Measurements from ENCODE around the gene NDRG4. TPM values are rescaled to one million over a fixed set of nuclear protein-coding genes. Genes with fewer than 3 reads are reported as not detected.

The NDRG4 gene
- total RNA-seq, 1 donor from 2014 or later: 128 TPM

- intact Hi-C loops (cut with DNase I): loop anchor here (10.0 kb wide), 2 partner anchors 125 to 225 kb away; partner anchors contain the start of gene GOT2
- no peak overlapping the region for H3K4me3 ChIP-seq
- H3K27ac ChIP-seq: no peak overlapping the region
- DNase-seq (ENCODE audit: extremely low spot score in 2 of 2): no peak
- TF ChIP-seq CTCF (IDR thresholded peaks at IDR 0.05) (no peak), POLR2A (IDR thresholded peaks at IDR 0.05) (no peak), POLR2AphosphoS5 (IDR thresholded peaks at IDR 0.05; ENCODE audit: insufficient read depth in 1 of 2, low read depth in 1 of 2) (no peak)
- peaks cover 12% of the 10 kb centered on the region for H3K4me1 ChIP-seq
- no peaks in the 10 kb centered on the region for H3K27me3 ChIP-seq
- H3K36me3 ChIP-seq: no peaks in the 10 kb centered on the region
- no peaks in the 10 kb centered on the region for H3K9me3 ChIP-seq
Measured at GRCh38 chr16:58510097-58510775, 10.3 kb downstream of the NDRG4 start.

GRCh38 chr16:58510776-58511628 is 11.1 kb downstream of the NDRG4 start:
- Histone ChIP-seq H3K27me3 (no peaks in the 10 kb centered on the region), H3K4me3 (no peak overlapping the region), H3K9me3 (no peaks in the 10 kb centered on the region), H3K27ac (no peak overlapping the region), H3K4me1 (peaks cover 12% of the 10 kb centered on the region), H3K36me3 (no peaks in the 10 kb centered on the region)
- DNase-seq (ENCODE audit: extremely low spot score in 2 of 2): no peak
- intact Hi-C loops (cut with DNase I): loop anchor here (10.0 kb wide), 2 partner anchors 124 to 224 kb away; partner anchors contain the start of gene GOT2
- TF ChIP-seq POLR2AphosphoS5 (IDR thresholded peaks at IDR 0.05; ENCODE audit: insufficient read depth in 1 of 2, low read depth in 1 of 2) (no peak), CTCF (IDR thresholded peaks at IDR 0.05) (no peak), POLR2A (IDR thresholded peaks at IDR 0.05) (no peak)

GRCh38 chr16:58511933-58512815 is 12.2 kb downstream of the NDRG4 start:
- no peaks in the 10 kb centered on the region for H3K27me3 ChIP-seq
- no peaks in the 10 kb centered on the region for H3K36me3 ChIP-seq
- H3K27ac ChIP-seq: no peak overlapping the region
- no peak for DNase-seq (ENCODE audit: extremely low spot score in 2 of 2)
- peak; percentile 42 to 54 (median 47) for TF ChIP-seq CTCF (IDR thresholded peaks at IDR 0.05)
- peak in 1 of 2 donors; percentile 12 for TF ChIP-seq POLR2AphosphoS5 (IDR thresholded peaks at IDR 0.05; ENCODE audit: insufficient read depth in 1 of 2, low read depth in 1 of 2)
- TF ChIP-seq POLR2A (IDR thresholded peaks at IDR 0.05): no peak
- intact Hi-C loops (cut with DNase I): loop anchor here (10.0 kb wide), 2 partner anchors 123 to 223 kb away; partner anchors contain the start of gene GOT2
- peaks cover 20% of the 10 kb centered on the region for H3K4me1 ChIP-seq
- no peak overlapping the region for H3K4me3 ChIP-seq
- no peaks in the 10 kb centered on the region for H3K9me3 ChIP-seq

GRCh38 chr16:58513874-58514273 is 13.9 kb downstream of the NDRG4 start:
- H3K4me1 ChIP-seq: peaks cover 20% of the 10 kb centered on the region
- intact Hi-C loops (cut with DNase I): loop anchor here (10.0 kb wide), 2 partner anchors 121 to 221 kb away; partner anchors contain the start of gene GOT2
- TF ChIP-seq POLR2A (IDR thresholded peaks at IDR 0.05): no peak
- TF ChIP-seq CTCF (IDR thresholded peaks at IDR 0.05): no peak
- no peak for TF ChIP-seq POLR2AphosphoS5 (IDR thresholded peaks at IDR 0.05; ENCODE audit: insufficient read depth in 1 of 2, low read depth in 1 of 2)
- DNase-seq (ENCODE audit: extremely low spot score in 2 of 2): no peak
- H3K4me3 ChIP-seq: no peak overlapping the region
- H3K36me3 ChIP-seq: peaks cover 0 to 6% of the 10 kb centered on the region in 2 donors
- H3K27ac ChIP-seq: no peak overlapping the region
- no peaks in the 10 kb centered on the region for H3K9me3 ChIP-seq
- no peaks in the 10 kb centered on the region for H3K27me3 ChIP-seq

Measured in vagina (tissue), 2 donors.